Measurements from ENCODE around the gene TMEM269. TPM values are rescaled to one million over a fixed set of nuclear protein-coding genes. Genes with fewer than 3 reads are reported as not detected.

TMEM269 gene
- total and polyA plus RNA-seq, 12 donors = 0.03 to 1.1 (median 0.08) TPM; not detected in 8

- Histone ChIP-seq H3K27ac (no peak overlapping the region), H3K4me1 (replicated peaks in 1 of 2) (no peaks in the 10 kb centered on the region), H3K4me3 (no peak overlapping the region), H3K27me3 (no peaks in the 10 kb centered on the region), H3K9me3 (replicated peaks in 1 of 3) (no peaks in the 10 kb centered on the region), H3K36me3 (replicated peaks in 1 of 2) (no peaks in the 10 kb centered on the region)
- peak in 1 of 7 donors; percentile 19 for DNase-seq
- 88 to 94% (median 92%) methylated on average over 2 of the region's 2 CpGs for WGBS, 4 donors
- TF ChIP-seq CTCF (IDR thresholded peaks at IDR 0.05) (no peak), POLR2A (IDR thresholded peaks at IDR 0.05) (no peak)
- intact Hi-C loops (cut with DNase I) = no loop called here
Measured at GRCh38 chr1:42793824-42794223, 9.0 kb downstream of the TMEM269 start.

- no peak for DNase-seq
- intact Hi-C loops (cut with DNase I) = no loop called here
- Histone ChIP-seq H3K9me3 (replicated peaks in 1 of 3) (no peaks in the 10 kb centered on the region), H3K36me3 (replicated peaks in 1 of 2) (no peaks in the 10 kb centered on the region), H3K27ac (no peak overlapping the region), H3K27me3 (no peaks in the 10 kb centered on the region), H3K4me1 (replicated peaks in 1 of 2) (no peaks in the 10 kb centered on the region), H3K4me3 (no peak overlapping the region)
- 89 to 94% (median 91%) methylated on average over 3 of the region's 3 CpGs for WGBS, 4 donors
- TF ChIP-seq POLR2A (IDR thresholded peaks at IDR 0.05) = no peak
- TF ChIP-seq CTCF (IDR thresholded peaks at IDR 0.05) = no peak
Measured at GRCh38 chr1:42797414-42797813, 12.6 kb downstream of the TMEM269 start.

GRCh38 chr1:42797979-42798378, 13.2 kb downstream of the TMEM269 start:
- Histone ChIP-seq H3K4me1 (replicated peaks in 1 of 2) (no peaks in the 10 kb centered on the region), H3K27me3 (no peaks in the 10 kb centered on the region), H3K27ac (no peak overlapping the region), H3K4me3 (no peak overlapping the region), H3K9me3 (replicated peaks in 1 of 3) (no peaks in the 10 kb centered on the region), H3K36me3 (replicated peaks in 1 of 2) (no peaks in the 10 kb centered on the region)
- 77 to 91% (median 84%) methylated on average over 4 to 5 of the region's 5 CpGs for WGBS, 4 donors
- intact Hi-C loops (cut with DNase I) = no loop called here
- no peak for DNase-seq
- TF ChIP-seq POLR2A (IDR thresholded peaks at IDR 0.05) = no peak
- TF ChIP-seq CTCF (IDR thresholded peaks at IDR 0.05) = no peak

GRCh38 chr1:42801832-42802473, 17.2 kb downstream of the TMEM269 start:
- Histone ChIP-seq H3K9me3 (replicated peaks in 1 of 3) (no peaks in the 10 kb centered on the region), H3K27me3 (no peaks in the 10 kb centered on the region), H3K36me3 (replicated peaks in 1 of 2) (no peaks in the 10 kb centered on the region), H3K4me1 (replicated peaks in 1 of 2) (no peaks in the 10 kb centered on the region), H3K4me3 (no peak overlapping the region), H3K27ac (no peak overlapping the region)
- intact Hi-C loops (cut with DNase I) = no loop called here
- no peak for DNase-seq
- TF ChIP-seq POLR2A (IDR thresholded peaks at IDR 0.05) (no peak), CTCF (IDR thresholded peaks at IDR 0.05) (no peak)
- 85 to 91% (median 89%) methylated on average over 8 of the region's 8 CpGs for WGBS, 4 donors

All from adrenal gland (tissue), 12 donors.